Activated T-helper 9 cell treated with anti-CD3 and anti-CD28 coated beads, Interleukin-2, amount 50 U/mL, for 16 hours (primary cell): ENCODE measurements around the gene COL9A3.
"Not testable (repeated sequence)": the region's sequence is repeated elsewhere in the genome, so short reads cannot be mapped to it uniquely, and the experiment has no call there.

ENCODE experiments used
- DNase-seq: peaks from one replicate; pipeline ENCODE4 v3.0.0-alpha.2; 2020; ENCODE audit warnings: low read depth

The COL9A3 gene

DNA sequence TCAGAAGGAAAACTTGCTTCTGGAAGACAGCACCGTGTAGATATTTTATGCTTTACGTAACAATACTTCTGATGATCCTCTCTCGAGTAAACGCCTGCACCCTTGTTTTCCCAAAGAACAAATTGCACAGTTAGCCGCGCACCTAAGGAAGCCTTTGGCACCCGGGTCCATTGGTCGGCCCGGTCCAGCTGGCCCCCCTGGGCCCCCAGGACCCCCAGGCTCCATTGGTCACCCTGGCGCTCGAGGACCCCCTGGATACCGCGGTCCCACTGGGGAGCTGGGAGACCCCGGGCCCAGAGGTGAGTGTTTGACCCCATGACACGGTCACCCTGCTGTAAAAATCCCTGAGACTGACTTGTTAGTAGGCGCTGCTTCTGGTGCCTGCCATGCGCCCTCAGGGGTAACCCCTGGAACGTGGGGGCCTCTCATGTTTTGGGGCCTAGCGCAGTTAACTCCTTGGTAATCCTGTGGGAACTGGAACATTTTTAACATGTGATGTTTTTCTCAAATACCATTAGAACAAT, 20.2 kb downstream of the COL9A3 start:
- DNase-seq: no peak

DNA sequence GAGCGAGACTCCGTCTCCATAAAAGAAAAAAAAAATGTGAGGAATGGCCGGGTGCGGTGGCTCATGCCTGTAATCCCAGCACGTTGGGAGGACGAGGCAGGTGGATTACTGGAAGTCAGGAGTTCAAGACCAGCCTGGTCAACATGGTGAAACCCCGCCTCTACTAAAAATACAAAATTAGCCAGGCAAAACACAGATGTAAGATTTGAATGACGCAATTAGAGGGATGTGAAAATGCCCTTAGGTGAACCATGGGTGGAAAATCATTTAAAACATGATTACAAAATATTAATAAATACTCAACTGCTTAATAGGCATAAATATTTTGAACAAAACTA, 20.9 kb downstream of the COL9A3 start:
- DNase-seq: no peak

DNA sequence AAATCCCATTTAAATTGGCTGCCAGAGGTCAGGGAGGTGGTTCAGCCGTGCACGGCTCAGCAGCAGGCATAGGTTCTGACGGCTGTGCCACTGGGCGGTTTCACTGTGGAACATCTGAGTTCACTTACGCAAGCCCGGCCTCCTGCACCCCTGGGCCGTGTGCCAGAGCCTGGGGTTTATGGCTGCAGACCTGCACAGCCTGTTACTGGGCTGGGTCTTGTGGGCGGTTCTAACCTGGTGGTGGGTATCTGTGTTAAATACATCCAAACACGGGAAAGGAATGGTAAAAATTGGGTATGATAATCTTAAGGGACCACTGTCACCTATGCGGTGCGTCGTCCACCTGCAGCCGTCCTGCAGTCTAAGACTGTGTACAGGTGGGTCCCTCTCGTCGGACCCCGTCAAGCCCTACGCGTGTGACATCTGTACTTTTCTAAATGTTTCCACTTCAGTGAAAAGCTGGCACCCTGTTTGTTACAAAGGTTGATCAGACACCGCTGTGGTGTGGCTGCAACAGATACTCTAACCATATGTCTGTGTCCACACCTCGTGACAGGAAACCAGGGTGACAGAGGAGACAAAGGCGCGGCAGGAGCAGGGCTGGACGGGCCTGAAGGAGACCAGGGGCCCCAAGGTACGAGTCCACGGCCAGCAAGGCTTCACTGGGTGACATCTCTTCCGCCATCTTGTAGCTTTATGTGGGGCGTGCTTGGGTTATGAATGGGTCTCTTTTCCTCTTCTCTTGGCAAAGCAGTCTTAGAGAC, 21.5 kb downstream of the COL9A3 start:
- DNase-seq: no peak

DNA sequence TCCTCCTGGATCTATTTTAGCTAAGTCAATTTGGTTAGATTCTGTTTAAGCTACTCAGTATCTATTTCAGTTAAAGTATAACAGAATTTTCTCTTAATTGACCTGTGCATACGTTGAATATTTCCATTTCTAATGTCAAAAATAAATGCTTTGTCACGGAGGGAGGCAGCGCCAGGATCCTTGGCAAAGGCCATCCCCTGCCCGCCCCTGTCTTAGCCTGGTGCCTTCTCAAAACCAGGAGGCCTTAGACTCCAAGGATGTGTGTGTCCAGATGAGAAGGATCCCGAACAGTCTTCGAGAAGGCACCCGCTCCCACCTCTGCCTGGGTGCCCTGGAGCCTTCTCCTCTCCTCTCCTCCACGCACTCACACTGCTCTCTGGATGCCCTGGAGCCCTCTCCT, 22.4 kb downstream of the COL9A3 start:
- no peak for DNase-seq

DNA sequence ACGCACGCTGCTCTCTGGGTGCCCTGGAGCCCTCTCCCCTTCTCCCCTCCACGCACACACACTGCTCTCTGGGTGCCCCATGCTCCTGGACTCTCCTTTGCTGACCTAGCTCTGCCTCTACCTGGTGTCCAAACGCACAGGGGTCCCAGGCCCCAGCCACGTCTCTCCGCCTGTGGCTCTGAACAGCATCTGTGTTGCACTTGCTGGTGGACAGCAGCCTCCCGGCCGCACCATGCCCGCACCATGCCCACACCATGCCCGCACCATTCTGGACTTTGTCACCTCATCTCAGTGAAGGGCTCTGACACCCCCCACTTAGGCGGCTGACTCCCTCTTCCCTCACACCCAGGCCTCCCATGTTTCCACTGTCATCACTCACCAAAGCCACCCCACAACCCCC, 23.0 kb downstream of the COL9A3 start:
- DNase-seq: no peak

DNA sequence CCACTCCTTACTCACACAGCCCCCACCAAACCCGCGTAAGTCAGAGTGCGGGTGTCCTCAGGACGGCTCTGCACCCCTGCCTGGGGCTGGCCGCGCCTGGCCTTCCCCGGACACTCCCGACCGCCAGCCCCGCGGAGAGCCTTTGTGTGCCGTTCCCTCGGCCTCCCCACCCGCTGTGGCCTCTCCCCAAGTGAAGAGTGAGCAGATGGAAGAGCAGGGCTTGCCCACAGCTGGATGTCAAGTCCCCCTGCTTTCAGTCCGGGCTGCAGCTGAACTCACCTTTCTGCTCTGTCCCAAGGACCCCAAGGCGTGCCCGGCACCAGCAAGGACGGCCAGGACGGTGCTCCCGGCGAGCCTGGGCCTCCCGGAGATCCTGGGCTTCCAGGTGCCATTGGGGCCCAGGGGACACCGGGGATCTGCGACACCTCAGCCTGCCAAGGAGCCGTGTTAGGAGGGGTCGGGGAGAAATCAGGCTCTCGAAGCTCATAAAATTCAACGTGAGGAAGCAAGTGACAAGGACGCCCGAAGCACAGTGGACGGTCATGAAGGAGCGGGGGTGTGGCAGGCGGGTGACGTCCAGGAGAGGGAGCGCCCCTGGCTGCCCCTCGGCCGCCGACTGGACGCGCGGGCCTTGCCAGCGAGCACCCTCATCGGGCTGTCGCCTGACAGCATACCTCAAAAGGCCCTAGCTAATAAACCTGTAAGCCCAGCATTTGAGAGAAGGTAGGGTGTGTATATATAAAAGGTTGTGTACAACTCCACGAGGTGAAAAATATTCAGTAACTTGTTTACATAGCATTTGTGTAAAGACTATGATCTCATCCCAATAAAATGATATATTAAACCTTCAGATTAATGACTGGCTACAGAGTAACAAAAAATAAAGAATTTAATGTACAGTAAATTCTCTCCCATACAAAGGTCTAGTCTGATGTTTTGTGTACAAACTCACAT, 23.7 kb downstream of the COL9A3 start:
- no peak for DNase-seq

DNA sequence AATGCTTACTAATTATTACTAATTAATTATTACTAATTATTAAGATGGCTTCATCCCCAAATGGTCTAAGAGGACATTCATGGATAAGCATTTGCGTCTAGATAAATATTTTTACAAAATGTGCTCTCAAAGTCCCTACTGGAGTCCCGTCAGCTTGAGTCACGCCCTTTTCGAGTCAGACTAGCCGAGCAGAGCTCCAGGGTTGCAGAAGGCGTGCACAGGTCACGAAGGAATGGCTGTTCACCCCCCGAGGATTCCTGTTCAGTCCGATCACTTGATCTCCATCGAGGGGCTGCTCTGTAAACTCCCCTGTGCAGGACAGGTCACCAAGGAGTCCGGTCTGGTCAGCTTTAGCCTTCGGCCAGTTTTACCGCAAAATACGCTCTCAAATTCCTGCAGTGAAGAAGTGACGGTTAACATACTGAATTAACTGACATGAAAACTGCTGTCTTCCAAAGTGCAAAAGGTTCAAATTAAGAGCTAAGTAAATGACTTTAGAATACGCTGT, 24.9 kb downstream of the COL9A3 start:
- DNase-seq: no peak

DNA sequence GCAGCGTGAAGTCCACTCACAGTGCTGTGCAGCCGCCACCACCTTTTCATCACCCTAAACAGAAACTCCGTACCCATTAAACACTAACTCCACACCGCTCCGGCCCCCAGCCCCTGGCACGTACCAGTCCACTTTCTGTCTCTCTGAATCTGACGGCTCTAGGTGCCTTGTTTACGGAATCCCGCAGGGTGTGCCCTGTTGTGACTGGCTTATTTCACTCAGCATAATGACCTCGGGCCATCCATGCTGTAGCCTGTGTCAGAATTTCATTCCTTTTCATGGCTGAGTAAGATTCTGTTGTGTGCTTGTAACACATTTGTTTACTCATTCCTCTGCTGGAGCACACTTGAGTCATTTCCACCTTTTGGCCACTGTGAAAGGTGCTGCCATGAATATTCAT, 26.8 kb downstream of the COL9A3 start:
- DNase-seq: no peak

DNA sequence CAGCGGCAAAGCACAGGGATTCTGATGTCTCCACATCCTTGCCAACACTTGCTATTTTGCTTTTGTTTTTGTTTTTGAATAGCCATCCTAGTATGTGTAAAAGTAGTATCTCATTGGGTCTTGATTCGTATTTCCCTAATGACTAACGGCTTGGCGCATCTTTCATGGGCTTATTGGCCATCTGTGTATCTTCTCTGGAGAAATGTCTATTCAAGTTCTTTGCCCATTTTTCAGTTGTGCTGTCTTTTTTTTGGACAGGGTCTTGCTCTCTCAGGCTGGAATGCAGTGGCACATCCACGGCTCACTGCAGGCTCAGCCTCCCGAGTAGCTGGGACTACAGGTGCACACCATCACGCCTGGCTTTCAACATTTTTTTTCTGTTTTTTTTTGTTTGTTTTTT, 27.3 kb downstream of the COL9A3 start:
- DNase-seq: no peak

DNA sequence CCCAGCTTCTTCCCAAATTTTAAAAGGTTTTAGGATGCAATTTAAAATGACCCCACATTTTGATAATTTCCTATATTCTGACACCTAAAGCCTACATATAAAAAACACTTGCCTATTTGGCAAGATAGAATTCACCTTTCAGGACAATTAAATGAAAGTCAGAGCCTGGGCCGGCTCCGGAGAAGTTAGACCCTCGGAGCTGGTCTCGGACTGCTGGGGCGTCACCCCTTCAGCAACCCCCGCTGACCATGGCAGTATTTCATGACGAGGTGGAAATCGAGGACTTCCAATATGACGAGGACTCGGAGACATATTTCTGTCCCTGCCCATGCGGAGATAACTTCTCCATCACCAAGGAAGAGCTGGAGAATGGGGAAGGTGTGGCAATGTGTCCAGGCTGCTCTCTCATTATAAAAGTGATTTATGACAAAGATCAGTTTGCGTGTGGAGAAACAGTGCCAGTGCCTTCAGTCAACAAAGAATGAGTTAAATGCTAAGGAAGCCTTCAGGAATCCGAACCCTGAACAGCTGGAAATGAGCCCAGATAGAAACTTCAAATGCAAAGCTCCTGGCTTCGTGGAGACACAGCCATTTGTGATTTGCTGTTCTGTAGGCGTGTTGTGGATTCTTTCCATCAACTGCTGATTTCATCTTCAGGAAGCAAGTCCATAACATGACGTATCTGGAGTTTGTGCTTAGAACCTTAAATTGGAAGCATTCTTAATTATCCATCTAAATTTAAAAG, 28.7 kb downstream of the COL9A3 start:
- DNase-seq: no peak

DNA sequence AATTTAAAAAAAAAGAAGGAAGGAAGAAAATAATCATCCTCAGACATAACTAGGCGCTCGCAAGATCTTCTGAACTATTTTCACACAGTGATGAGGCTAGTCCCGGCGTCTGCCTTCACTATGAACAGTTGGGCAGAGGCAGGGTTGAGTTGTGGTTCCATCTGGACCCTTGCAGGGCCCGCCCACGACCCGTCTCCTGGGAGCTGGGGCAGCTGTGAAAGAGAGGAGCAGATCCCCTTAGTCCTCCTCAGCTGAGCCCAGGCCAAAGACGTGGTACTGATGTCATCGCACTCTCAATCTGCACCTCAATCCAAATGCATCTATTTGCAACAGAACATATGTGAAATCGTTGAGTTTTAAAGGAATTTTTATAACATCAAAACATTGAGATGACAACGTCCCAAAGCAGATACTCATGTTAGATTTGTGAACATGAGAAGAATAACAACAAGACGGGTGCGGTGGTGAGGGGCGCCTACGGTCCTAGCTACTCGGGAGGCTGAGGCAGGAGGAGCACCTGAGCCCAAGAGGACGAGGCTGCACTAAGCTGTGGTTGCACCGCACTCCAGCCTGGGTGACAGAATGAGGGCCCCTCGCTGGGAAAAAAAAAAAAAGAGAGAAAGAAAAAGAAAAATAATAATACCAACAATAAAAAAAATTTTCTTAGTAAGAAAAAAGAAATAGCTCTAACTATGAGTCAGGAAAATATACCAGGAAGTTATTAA, 29.5 kb downstream of the COL9A3 start:
- no peak for DNase-seq

DNA sequence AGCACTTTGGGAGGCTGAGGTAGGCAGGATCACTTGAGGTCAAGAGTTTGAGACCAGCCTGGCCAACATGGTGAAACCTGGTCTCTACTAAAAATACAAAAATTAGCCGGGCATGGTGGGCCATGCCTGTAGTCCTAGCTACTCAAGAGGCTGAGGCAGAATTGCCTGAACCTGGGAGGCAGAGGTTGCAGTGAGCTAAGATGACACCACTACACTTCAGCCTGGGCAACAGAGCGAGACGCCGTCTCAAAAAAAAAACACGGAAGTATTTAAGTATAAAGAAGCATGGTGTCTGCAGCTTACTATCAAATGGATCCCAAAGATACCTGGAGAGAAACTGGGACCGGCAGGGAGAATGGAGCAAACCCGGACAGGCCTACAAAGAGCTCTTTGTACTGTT, 32.1 kb downstream of the COL9A3 start:
- not testable (repeated sequence) for DNase-seq

DNA sequence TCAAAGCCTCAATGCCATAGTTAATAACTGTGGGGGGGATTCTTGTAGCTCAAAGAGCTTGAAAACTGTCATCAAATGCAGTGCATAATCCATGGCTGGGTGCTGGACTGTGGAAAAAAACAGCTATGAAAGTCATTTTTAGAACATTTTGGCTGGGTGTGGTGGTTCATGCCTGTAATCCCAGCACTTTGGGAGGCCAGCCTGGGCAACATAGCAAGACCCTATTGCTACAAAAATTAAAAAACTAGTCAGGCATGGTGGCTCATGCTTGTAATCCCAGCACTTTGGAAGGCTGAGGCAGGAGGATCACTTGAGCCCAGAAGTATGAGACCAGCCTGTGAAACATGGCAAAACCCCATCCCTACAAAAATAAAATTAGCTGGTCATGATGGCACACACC, 32.6 kb downstream of the COL9A3 start:
- no peak for DNase-seq

DNA sequence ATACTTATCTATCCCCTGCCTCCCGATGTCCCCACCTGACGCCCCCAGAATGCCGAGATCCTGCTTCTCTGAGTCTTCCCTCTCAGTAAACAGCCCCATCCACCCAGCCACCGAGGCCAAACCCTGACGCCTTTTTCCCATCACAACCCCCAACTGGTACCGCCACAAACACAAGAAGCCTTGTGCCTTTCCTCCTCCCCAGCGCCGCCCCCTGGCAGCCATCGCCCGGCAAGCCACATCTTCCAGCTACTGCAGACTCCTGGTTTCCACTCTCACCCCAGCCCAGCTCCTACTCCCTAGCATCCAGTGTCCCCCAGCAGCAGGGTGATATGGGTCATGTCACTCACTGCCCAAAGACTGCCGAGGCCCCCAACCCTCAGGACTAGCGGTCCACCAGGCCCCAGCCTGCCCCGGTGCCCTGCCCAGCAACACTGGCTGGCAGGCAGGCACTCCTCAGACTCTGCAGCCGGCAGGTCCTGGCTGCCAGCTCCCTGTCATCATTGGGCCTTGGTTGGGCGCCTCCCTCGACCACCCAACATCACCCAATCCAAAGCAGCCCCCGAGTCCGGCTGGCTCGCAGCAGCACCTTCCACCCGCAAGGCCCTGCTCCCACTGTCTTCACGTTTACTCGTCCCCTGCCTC, 33.6 kb downstream of the COL9A3 start:
- DNase-seq: no peak

DNA sequence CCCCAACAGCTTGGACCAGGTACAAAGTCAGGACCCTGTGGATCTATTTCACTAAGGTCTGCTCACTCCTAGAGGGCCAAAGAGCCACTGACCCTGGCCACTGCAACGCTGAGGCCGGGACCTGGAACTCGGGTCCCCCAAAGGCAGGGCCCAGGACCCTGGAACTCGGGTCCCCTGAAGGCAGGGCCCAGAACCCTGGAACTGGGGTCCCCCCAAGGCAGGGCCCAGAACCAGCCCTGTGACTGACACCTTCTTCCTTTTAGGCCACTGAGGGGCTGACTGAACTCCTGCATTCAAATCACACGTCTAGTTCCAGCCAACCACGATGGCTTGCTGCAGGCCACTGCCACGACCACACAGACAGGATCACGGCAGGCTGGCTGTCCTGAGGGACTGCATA, 35.3 kb downstream of the COL9A3 start:
- no peak for DNase-seq

DNA sequence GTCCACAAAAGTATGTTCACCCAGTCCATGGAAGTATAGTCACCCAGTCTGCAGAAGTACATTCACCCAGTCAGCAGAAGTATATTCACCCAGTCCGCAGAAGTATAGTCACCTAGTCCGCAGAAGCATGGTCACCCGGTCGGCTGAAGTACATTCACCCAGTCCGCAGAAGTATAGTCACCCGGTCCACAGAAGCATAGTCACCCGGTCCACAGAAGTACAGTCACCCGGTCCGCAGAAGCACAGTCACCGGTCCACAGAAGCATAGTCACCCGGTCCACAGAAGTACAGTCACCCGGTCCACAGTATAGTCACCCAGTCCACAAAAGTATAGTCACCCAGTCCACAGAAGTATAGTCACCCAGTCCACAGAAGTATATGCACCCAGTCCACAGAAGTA, 36.0 kb downstream of the COL9A3 start:
- DNase-seq: no peak

DNA sequence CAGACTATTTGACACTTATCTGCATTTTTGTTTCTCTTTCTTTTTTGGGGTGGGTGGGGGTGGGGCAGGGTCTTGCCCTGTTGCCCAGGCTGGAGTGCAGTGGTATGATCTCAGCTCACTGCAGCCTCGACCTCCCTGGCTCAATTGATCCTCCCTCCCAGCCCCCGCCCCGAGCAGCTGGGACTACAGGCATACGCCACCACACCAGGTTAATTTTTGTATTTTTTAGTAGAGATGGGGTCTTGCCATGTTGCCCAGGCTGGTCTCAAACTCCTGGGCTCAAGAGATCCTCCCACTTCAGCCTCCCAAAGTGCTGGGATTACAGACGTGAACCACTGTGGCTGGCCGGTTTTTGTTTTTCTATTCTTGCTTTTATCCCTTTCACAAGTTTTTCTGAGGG, 36.5 kb downstream of the COL9A3 start:
- not testable (repeated sequence) for DNase-seq

DNA sequence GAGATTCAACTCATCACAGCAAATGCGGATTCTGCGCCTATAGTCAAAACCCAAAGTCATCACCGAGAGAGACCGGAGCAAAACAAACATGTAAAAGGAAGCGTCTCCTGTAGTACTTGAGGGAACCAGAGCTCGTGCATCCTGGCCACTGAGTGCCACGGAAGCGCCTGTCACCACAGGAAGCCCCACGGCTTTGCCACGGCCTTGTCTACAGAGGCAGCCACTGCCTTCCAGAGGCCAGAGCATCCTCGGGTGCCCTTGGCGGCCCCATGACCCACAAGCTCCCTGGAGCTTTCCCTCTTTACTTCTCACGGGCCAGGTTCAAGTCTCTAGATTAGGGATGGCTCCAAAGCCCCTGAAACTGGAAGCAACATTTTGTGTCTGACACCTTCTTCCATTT, 37.3 kb downstream of the COL9A3 start:
- DNase-seq: no peak

DNA sequence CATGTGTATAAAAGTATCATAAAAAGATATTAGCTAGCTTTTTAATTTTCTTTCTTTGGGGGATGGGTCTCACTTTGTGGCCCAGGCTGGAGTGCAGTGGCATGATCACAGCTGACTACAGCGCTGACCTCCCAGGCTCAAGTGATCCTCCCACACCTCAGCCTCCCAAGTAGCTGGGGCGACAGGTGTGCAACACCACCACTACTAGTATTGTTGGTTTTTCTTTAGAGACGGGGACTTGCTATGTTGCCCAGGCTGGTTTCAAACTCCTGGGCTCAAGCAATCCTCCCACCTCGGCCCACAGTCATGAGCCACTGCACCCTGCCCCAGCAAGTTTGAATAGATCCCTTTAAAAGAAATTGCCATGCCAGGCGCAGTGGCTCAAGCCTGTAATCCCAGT, 38.3 kb downstream of the COL9A3 start:
- DNase-seq: no peak

DNA sequence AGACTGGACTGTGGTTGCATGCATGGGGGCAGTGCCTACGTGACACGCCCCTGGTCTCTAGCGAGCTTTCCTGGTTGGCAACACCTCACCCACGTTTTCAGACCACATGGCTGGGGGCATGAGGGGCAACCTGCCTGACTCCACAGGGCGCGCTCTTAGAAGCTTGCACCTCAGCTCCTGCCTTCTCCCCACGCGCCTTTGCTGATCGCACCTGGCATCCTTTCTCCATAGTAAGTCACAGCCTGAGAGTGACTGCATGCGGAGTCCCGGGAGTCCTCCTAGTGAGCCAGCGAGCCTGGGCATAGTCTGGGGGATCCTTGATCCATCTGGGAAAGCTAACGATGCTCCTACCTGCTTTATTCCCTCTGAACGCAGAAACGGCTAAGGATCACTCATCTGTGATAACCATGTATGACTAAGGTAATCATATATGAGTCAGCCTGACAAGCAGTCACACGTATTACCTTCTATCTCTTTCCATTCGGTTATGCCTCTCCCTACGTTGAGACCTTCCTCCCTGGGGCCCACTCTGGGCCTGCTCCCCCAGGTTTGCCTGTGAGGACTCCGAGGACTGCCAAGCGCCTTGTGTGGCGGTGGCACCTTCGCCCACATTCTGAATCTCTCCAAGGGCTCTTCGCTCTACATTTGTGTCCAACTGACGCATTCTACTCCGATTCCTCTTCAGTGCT, 40.2 kb downstream of the COL9A3 start:
- DNase-seq: no peak
